Keratinocyte (primary cell): ENCODE results near the gene ISG15. TPM values are rescaled to one million over a fixed set of nuclear protein-coding genes. Genes with fewer than 3 reads are reported as not detected.
"Not testable (repeated sequence)": the region's sequence is repeated elsewhere in the genome, so short reads cannot be mapped to it uniquely, and the experiment has no call there.

Source experiments
- DNase-seq: peaks from one replicate; pipeline ENCODE4 v3.0.0-alpha.2; 2011; ENCODE audit warnings: low read depth, missing footprints, low spot score
- FAIRE-seq: peaks from 2 replicates; lab custom pipeline; 2011; peaks lifted over from hg19 to GRCh38; lab: Jason Lieb, UNC
- H2AFZ ChIP-seq: 2 replicates; pipeline ENCODE4 v1.6.0; 2012; ENCODE audit warnings: low read length, control low read depth, inconsistent platforms; ENCODE audit not compliant: control insufficient read depth
- H3K27ac ChIP-seq: 2 replicates; pipeline ENCODE4 v1.5.1; 2011; ENCODE audit warnings: low read length; ENCODE audit not compliant: control insufficient read depth, insufficient read depth
- H3K27me3 ChIP-seq: 3 replicates; pipeline ENCODE4 v1.6.0; 2011; ENCODE audit warnings: low read length; ENCODE audit not compliant: control insufficient read depth, insufficient read depth; ENCODE audit errors: extremely low read depth
- H3K36me3 ChIP-seq, 2 experiments: 2 replicates in 1 of 2; 3 replicates in 1 of 2; pipeline ENCODE4 v1.5.1; 2011; ENCODE audit warnings: low read length in 2 of 2, mild to moderate bottlenecking in 1 of 2; ENCODE audit not compliant: control insufficient read depth in 2 of 2, insufficient read depth in 2 of 2; ENCODE audit errors: extremely low read depth in 1 of 2
- H3K4me1 ChIP-seq: 3 replicates; pipeline ENCODE4 v1.5.1; 2011; ENCODE audit warnings: low read length; ENCODE audit not compliant: control insufficient read depth, insufficient read depth; ENCODE audit errors: extremely low read depth
- H3K4me2 ChIP-seq: 3 replicates; pipeline ENCODE4 v1.6.0; 2011; ENCODE audit warnings: low read depth, low read length; ENCODE audit not compliant: control insufficient read depth, insufficient read depth; ENCODE audit errors: extremely low read depth
- H3K4me3 ChIP-seq, 3 experiments: fragments of 200-600 bp in 1 of 3; sonication (generic) in 1 of 3; 2 replicates in 2 of 3; 3 replicates in 1 of 3; pipeline ENCODE4 v1.5.1; 2011 to 2016; ENCODE audit warnings: low read length in 3 of 3, mild to moderate bottlenecking in 3 of 3, control low read depth in 2 of 3, inconsistent platforms in 1 of 3, low read depth in 1 of 3, mixed read lengths in 1 of 3, mixed run types in 1 of 3, moderate library complexity in 1 of 3; ENCODE audit not compliant: control insufficient read depth in 2 of 3, insufficient read depth in 2 of 3; ENCODE audit errors: extremely low read depth in 1 of 3
- H3K79me2 ChIP-seq: 2 replicates; pipeline ENCODE4 v1.6.0; 2012; ENCODE audit warnings: low read length; ENCODE audit not compliant: control insufficient read depth, insufficient read depth
- H3K9ac ChIP-seq: 3 replicates; pipeline ENCODE4 v1.6.0; 2011; ENCODE audit warnings: low read length; ENCODE audit not compliant: control insufficient read depth, insufficient read depth; ENCODE audit errors: extremely low read depth
- H3K9me1 ChIP-seq: 3 replicates; pipeline ENCODE4 v1.6.0; 2011; ENCODE audit warnings: low read length; ENCODE audit not compliant: control insufficient read depth, insufficient read depth; ENCODE audit errors: extremely low read depth
- H3K9me3 ChIP-seq: 2 replicates; pipeline ENCODE4 v1.5.1; 2012; ENCODE audit warnings: low read depth, low read length; ENCODE audit not compliant: control insufficient read depth
- H4K20me1 ChIP-seq: 3 replicates; pipeline ENCODE4 v1.6.0; 2011; ENCODE audit warnings: low read length; ENCODE audit not compliant: control insufficient read depth, insufficient read depth; ENCODE audit errors: extremely low read depth
- CTCF ChIP-seq, 3 experiments: IDR thresholded peaks in 1 of 3; conservative IDR thresholded peaks in 1 of 3; optimal IDR thresholded peaks in 1 of 3; 2 replicates in 2 of 3; 3 replicates in 1 of 3; pipeline versions ENCODE3 to v1.5.1; 2011; ENCODE audit warnings: low read length in 3 of 3, mild to moderate bottlenecking in 3 of 3, moderate library complexity in 2 of 3, control low read depth in 1 of 3, inconsistent platforms in 1 of 3; ENCODE audit not compliant: insufficient read depth in 2 of 3; ENCODE audit errors: extremely low read depth in 1 of 3
- EZH2 ChIP-seq: IDR thresholded peaks from one replicate; pipeline ENCODE4 v1.6.1; 2012; ENCODE audit warnings: inconsistent platforms, mild to moderate bottlenecking, low read length, moderate library complexity
- dilution Hi-C: fragments of 300-500 bp; cut with MboI; formaldehyde crosslinking; loops from one replicate; pipeline ENCODE4 v1.7.0; 2020; ENCODE audit warnings: low sequenced_read_pairs; ENCODE audit not compliant: extremely low pct_ligation_motif_present
- polyA plus RNA-seq, 5 experiments: library from polyadenylated mRNA; depleted of rRNA in 3 of 5; stranded (reverse) in 3 of 5; stranded (forward) in 1 of 5; unstranded in 1 of 5; fragments of >200 nt; gene quantifications; 1 replicate in 1 of 5; 2 replicates in 3 of 5; 3 replicates in 1 of 5; pipeline versions ENCODE4 v1.2.1 to v1.2.3, GENCODE V29; 2011 to 2012; ENCODE audit warnings: missing spikeins in 2 of 5, low read depth in 1 of 5, low replicate concordance in 1 of 5

Gene ISG15
- polyA plus RNA-seq, 1 donor (not counting 4 experiments of a cell fraction or from before 2014, with no cell fraction given), result 246 TPM

GRCh38 chr1:975896-976683 lies 37.2 kb upstream of the ISG15 start:
- no peaks in the 10 kb centered on the region for H3K9me3 ChIP-seq
- H3K79me2 ChIP-seq, result no peaks in the 10 kb centered on the region
- peaks cover 18% of the 10 kb centered on the region for H3K27me3 ChIP-seq
- H3K4me1 ChIP-seq, result peaks cover 4% of the 10 kb centered on the region
- no peaks in the 10 kb centered on the region for H3K9me1 ChIP-seq
- H3K4me2 ChIP-seq, result peak overlapping the region; percentile 69
- dilution Hi-C loops, result no loop called here
- DNase-seq (no peak), FAIRE-seq (no peak)
- TF ChIP-seq CTCF (optimal IDR thresholded peaks at IDR 0.05 in 1 of 3, IDR thresholded peaks at IDR 0.05 in 1 of 3, conservative IDR thresholded peaks at IDR 0.05 in 1 of 3; ENCODE audit: extremely low read depth in 1 of 3, insufficient read depth in 2 of 3, low read length in 3 of 3), result peak; percentile 45 to 83 (median 78)
- TF ChIP-seq EZH2, result no peak
- peak overlapping the region in 1 of 3 experiments; percentile 51 for H3K4me3 ChIP-seq
- H2AFZ ChIP-seq, result no peak overlapping the region
- H4K20me1 ChIP-seq, result no peaks in the 10 kb centered on the region
- H3K9ac ChIP-seq, result no peak overlapping the region
- H3K36me3 ChIP-seq, result peaks cover 0 to 1% of the 10 kb centered on the region in 2 experiments
- no peak overlapping the region for H3K27ac ChIP-seq

DNA sequence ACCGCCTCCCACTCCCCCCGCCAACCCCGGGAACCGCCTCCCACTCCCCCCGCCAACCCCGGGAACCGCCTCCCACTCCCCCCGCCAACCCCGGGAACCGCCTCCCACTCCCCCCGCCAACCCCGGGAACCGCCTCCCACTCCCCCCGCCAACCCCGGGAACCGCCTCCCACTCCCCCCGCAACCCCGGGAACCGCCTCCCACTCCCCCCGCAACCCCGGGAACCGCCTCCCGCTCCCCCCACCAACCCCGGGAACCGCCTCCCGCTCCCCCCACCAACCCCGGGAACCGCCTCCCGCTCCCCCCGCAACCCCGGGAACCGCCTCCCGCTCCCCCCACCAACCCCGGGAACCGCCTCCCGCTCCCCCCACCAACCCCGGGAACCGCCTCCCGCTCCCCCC lies 36.5 kb upstream of the ISG15 start:
- H3K4me3 ChIP-seq, H3K9me3 ChIP-seq, H2AFZ ChIP-seq, H4K20me1 ChIP-seq, FAIRE-seq, H3K79me2 ChIP-seq, H3K27ac ChIP-seq, H3K9me1 ChIP-seq, H3K9ac ChIP-seq, H3K4me1 ChIP-seq, H3K4me2 ChIP-seq, dilution Hi-C loops, H3K36me3 ChIP-seq, DNase-seq: not testable (repeated sequence)
- H3K27me3 ChIP-seq, result peaks cover 25% of the 10 kb centered on the region
